Endodermal cell (in vitro differentiated cells): ENCODE data around the gene EDC4. TPM values are rescaled to one million over a fixed set of nuclear protein-coding genes. Genes with fewer than 3 reads are reported as not detected.

Source experiments
- DNase-seq: peaks from one replicate; pipeline ENCODE4 v3.0.0-alpha.2; 2017
- H3K27ac ChIP-seq: 2 replicates; pipeline ENCODE4 v1.5.1; 2013; ENCODE audit warnings: mild to moderate bottlenecking, low read depth, low read length, moderate library complexity
- H3K27me3 ChIP-seq: 2 replicates; pipeline ENCODE4 v1.6.1; 2013; ENCODE audit warnings: mild to moderate bottlenecking, low read length, moderate library complexity; ENCODE audit not compliant: insufficient read depth, control insufficient read depth, poor library complexity, severe bottlenecking
- H3K36me3 ChIP-seq: 2 replicates; pipeline ENCODE4 v1.7.0; 2013; ENCODE audit warnings: mild to moderate bottlenecking, low read length, moderate library complexity; ENCODE audit not compliant: control insufficient read depth, insufficient read depth
- H3K4me1 ChIP-seq: one replicate; pipeline ENCODE4 v1.7.0; 2013; ENCODE audit warnings: low read length; ENCODE audit not compliant: control insufficient read depth, insufficient read depth
- H3K4me3 ChIP-seq: 2 replicates; pipeline ENCODE4 v1.5.1; 2013; ENCODE audit warnings: mild to moderate bottlenecking, low read length, moderate library complexity
- H3K9ac ChIP-seq: 2 replicates; pipeline ENCODE4 v1.6.1; 2013; ENCODE audit warnings: mild to moderate bottlenecking, low read length, moderate library complexity; ENCODE audit not compliant: poor library complexity, severe bottlenecking; ENCODE audit errors: extremely low read depth
- H3K9me3 ChIP-seq: 2 replicates; pipeline ENCODE4 v1.6.1; 2013; ENCODE audit warnings: mild to moderate bottlenecking, low read length, moderate library complexity; ENCODE audit not compliant: control insufficient read depth
- H3K27ac Mint-ChIP-seq: 2 replicates; pipeline ENCODE4 v1.8.0; 2020; ENCODE audit warnings: mixed read lengths
- H3K27me3 Mint-ChIP-seq: 2 replicates; pipeline ENCODE4 v1.8.0; 2021; ENCODE audit warnings: mild to moderate bottlenecking, mixed read lengths; ENCODE audit not compliant: insufficient read depth
- H3K36me3 Mint-ChIP-seq: 2 replicates; pipeline ENCODE4 v1.8.0; 2020; ENCODE audit warnings: low read depth, mixed read lengths
- H3K4me1 Mint-ChIP-seq: 2 replicates; pipeline ENCODE4 v1.8.0; 2020; ENCODE audit warnings: mixed read lengths
- H3K4me3 Mint-ChIP-seq: 2 replicates; pipeline ENCODE4 v1.8.0; 2020; ENCODE audit warnings: mild to moderate bottlenecking, moderate library complexity, mixed read lengths
- H3K9me3 Mint-ChIP-seq: 2 replicates; pipeline ENCODE4 v1.8.0; 2020; ENCODE audit warnings: mild to moderate bottlenecking, mixed read lengths
- CTCF ChIP-seq: fragments of 200-600 bp; sonication (generic); conservative IDR thresholded peaks from 2 replicates; pipeline ENCODE4 v1.5.0; 2021; ENCODE audit warnings: antibody characterized with exemption, mild to moderate bottlenecking
- whole genome bisulfite sequencing, 2 experiments: methylation state at CpG; one replicate each; pipeline versions ENCODE4 v1.1.5 to v1.1.7; 2013; ENCODE audit warnings: missing lambda C conversion rate in 2 of 2, mixed read lengths in 1 of 2; ENCODE audit not compliant: insufficient coverage in 1 of 2, insufficient read length in 1 of 2; 5-methylcytosine and 5-hydroxymethylcytosine counted together
- total RNA-seq, 2 donors: library from RNA; stranded (reverse); fragmentation: NEBNext Ultra II Directional in 1 of 2; extraction: Animal tissue kit (Norgen Biotek cat#: 25700) in 1 of 2; gene quantifications; 2 replicates in 1 of 2; 3 replicates in 1 of 2; pipeline ENCODE4 v1.2.1, GENCODE V29; 2021

EDC4 gene
- total RNA-seq, 2 donors from 2014 or later: 69.2 to 74.3 TPM

GRCh38 chr16:67927131-67927941, 54.5 kb downstream of the EDC4 start:
- peaks cover 18% of the 10 kb centered on the region for H3K36me3 Mint-ChIP-seq
- Histone ChIP-seq H3K4me3 (no peak overlapping the region), H3K27me3 (no peaks in the 10 kb centered on the region), H3K36me3 (peaks cover 15% of the 10 kb centered on the region), H3K27ac (no peak overlapping the region), H3K4me1 (no peaks in the 10 kb centered on the region), H3K9me3 (no peaks in the 10 kb centered on the region), H3K9ac (no peak overlapping the region)
- no peak overlapping the region for H3K27ac Mint-ChIP-seq
- H3K4me3 Mint-ChIP-seq: no peak overlapping the region
- no peak for TF ChIP-seq CTCF
- WGBS, 2 experiments: 95 to 97% methylated on average over 19 to 22 of the region's 22 CpGs
- no peaks in the 10 kb centered on the region for H3K27me3 Mint-ChIP-seq
- peaks cover 15% of the 10 kb centered on the region for H3K4me1 Mint-ChIP-seq
- no peak for DNase-seq
- no peaks in the 10 kb centered on the region for H3K9me3 Mint-ChIP-seq

- H3K36me3 Mint-ChIP-seq: peaks cover 21% of the 10 kb centered on the region
- H3K4me1 Mint-ChIP-seq: peaks cover 12% of the 10 kb centered on the region
- no peaks in the 10 kb centered on the region for H3K9me3 ChIP-seq
- no peak overlapping the region for H3K4me3 ChIP-seq
- H3K9ac ChIP-seq: no peak overlapping the region
- DNase-seq: no peak
- H3K27me3 Mint-ChIP-seq: no peaks in the 10 kb centered on the region
- H3K9me3 Mint-ChIP-seq: no peaks in the 10 kb centered on the region
- H3K27me3 ChIP-seq: no peaks in the 10 kb centered on the region
- H3K27ac Mint-ChIP-seq: peak overlapping the region; percentile 42
- peaks cover 15% of the 10 kb centered on the region for H3K36me3 ChIP-seq
- H3K4me1 ChIP-seq: no peaks in the 10 kb centered on the region
- no peak overlapping the region for H3K4me3 Mint-ChIP-seq
- no peak for TF ChIP-seq CTCF
- H3K27ac ChIP-seq: no peak overlapping the region
- WGBS, 2 experiments: 87 to 88% methylated on average over 3 to 7 of the region's 7 CpGs
Observed at GRCh38 chr16:67928147-67928546, 55.3 kb downstream of the EDC4 start.

- H3K9me3 Mint-ChIP-seq: no peaks in the 10 kb centered on the region
- H3K27ac ChIP-seq: no peak overlapping the region
Observed at GRCh38 chr16:67928561-67929364, 55.9 kb downstream of the EDC4 start.

More at GRCh38 chr16:67928561-67929364, 55.9 kb downstream of the EDC4 start:
- H3K27me3 Mint-ChIP-seq: no peaks in the 10 kb centered on the region
- DNase-seq: peak; percentile 92
- H3K27ac Mint-ChIP-seq: no peak overlapping the region
- Histone ChIP-seq H3K27me3 (no peaks in the 10 kb centered on the region), H3K9ac (no peak overlapping the region), H3K4me1 (no peaks in the 10 kb centered on the region), H3K9me3 (no peaks in the 10 kb centered on the region), H3K36me3 (peaks cover 15% of the 10 kb centered on the region), H3K4me3 (no peak overlapping the region)
- no peak overlapping the region for H3K4me3 Mint-ChIP-seq
- peak; percentile 93 for TF ChIP-seq CTCF
- peaks cover 21% of the 10 kb centered on the region for H3K36me3 Mint-ChIP-seq
- 45 to 65% methylated on average over 6 to 16 of the region's 16 CpGs for WGBS, 2 experiments
- peaks cover 12% of the 10 kb centered on the region for H3K4me1 Mint-ChIP-seq
